Calu3 (cell line): ENCODE data around the gene STAT1. TPM values are rescaled to one million over a fixed set of nuclear protein-coding genes. Genes with fewer than 3 reads are reported as not detected.
"Not testable (repeated sequence)": the region's sequence is repeated elsewhere in the genome, so short reads cannot be mapped to it uniquely, and the experiment has no call there.

ENCODE experiments used
- BruUV-seq: library from RNA; stranded (reverse); fragments of 400-500 nt; replicated peaks from 2 replicates; lab custom pipeline; 2021; lab: Mats Ljungman, UMichigan
- CTCF ChIA-PET: fragments of 300-600 bp; sonication (Branson Sonifier 250); formaldehyde crosslinking; loops from one replicate; lab custom pipeline; 2022; ENCODE audit warnings: antibody characterized with exemption; lab: Charles Lee
- DNase-seq: peaks from one replicate; pipeline ENCODE4 v3.0.0; 2022
- H3K27ac Mint-ChIP-seq: one replicate; pipeline ENCODE4 v1.8.0; 2022; ENCODE audit warnings: mixed read lengths; ENCODE audit not compliant: unreplicated experiment
- H3K27me3 Mint-ChIP-seq: one replicate; pipeline ENCODE4 v1.8.0; 2022; ENCODE audit warnings: mixed read lengths; ENCODE audit not compliant: unreplicated experiment
- H3K36me3 Mint-ChIP-seq: one replicate; pipeline ENCODE4 v1.8.0; 2022; ENCODE audit warnings: mild to moderate bottlenecking, moderate library complexity, mixed read lengths; ENCODE audit not compliant: insufficient read depth, unreplicated experiment
- H3K4me1 Mint-ChIP-seq: one replicate; pipeline ENCODE4 v1.8.0; 2022; ENCODE audit warnings: mild to moderate bottlenecking, low read depth, mixed read lengths; ENCODE audit not compliant: unreplicated experiment
- H3K4me3 Mint-ChIP-seq: one replicate; pipeline ENCODE4 v1.8.0; 2022; ENCODE audit warnings: mild to moderate bottlenecking, low read depth, moderate library complexity, mixed read lengths; ENCODE audit not compliant: unreplicated experiment
- H3K9me3 Mint-ChIP-seq: one replicate; pipeline ENCODE4 v1.8.0; 2022; ENCODE audit warnings: low read depth, mixed read lengths; ENCODE audit not compliant: unreplicated experiment
- intact Hi-C: fragments of 100-400 bp; cut with micrococcal nuclease; formaldehyde crosslinking; loops from one replicate; pipeline ENCODE4 v1.10.0; 2022; ENCODE audit not compliant: unreplicated experiment
- total RNA-seq: library from RNA; stranded (reverse); gene quantifications from 2 replicates; pipeline ENCODE4 v1.2.3, GENCODE V29; 2022
- TF ChIP-seq, protein P1 (sequence below): fragments of 200-600 bp; IDR thresholded peaks from one replicate; pipeline ENCODE4 v1.8.0; 2022; ENCODE audit warnings: antibody characterized with exemption; ENCODE audit not compliant: unreplicated experiment

STAT1 gene
- total RNA-seq, 1 experiment from 2014 or later = 172 TPM

DNA sequence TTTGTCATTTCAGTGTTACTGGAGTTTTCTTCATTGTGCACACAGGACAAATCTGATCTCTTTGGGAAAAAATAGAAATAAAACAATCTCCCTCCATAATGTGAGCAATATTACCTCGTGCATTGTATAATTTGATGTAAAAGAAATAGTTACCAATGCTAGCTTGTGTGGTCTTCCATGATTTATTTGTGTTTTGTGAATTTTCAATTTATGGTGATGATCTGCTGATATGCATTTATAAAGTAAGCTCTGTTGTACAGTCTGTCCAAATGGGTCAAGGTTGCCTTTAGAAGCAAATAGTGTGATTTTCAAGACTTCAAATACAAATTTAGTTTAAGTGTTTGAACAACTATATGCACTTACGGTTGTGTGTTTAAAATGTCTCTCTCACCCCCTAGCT lies 50.9 kb downstream of the STAT1 start:
- H3K9me3 Mint-ChIP-seq = no peaks in the 10 kb centered on the region
- TF ChIP-seq, protein P1, sequence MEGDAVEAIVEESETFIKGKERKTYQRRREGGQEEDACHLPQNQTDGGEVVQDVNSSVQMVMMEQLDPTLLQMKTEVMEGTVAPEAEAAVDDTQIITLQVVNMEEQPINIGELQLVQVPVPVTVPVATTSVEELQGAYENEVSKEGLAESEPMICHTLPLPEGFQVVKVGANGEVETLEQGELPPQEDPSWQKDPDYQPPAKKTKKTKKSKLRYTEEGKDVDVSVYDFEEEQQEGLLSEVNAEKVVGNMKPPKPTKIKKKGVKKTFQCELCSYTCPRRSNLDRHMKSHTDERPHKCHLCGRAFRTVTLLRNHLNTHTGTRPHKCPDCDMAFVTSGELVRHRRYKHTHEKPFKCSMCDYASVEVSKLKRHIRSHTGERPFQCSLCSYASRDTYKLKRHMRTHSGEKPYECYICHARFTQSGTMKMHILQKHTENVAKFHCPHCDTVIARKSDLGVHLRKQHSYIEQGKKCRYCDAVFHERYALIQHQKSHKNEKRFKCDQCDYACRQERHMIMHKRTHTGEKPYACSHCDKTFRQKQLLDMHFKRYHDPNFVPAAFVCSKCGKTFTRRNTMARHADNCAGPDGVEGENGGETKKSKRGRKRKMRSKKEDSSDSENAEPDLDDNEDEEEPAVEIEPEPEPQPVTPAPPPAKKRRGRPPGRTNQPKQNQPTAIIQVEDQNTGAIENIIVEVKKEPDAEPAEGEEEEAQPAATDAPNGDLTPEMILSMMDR = no peak
- H3K27ac Mint-ChIP-seq = no peak overlapping the region
- no peak overlapping the region for H3K4me3 Mint-ChIP-seq
- intact Hi-C loops = no loop called here
- H3K36me3 Mint-ChIP-seq = peaks cover 46% of the 10 kb centered on the region
- no peak for DNase-seq
- H3K4me1 Mint-ChIP-seq = no peaks in the 10 kb centered on the region
- H3K27me3 Mint-ChIP-seq = no peaks in the 10 kb centered on the region
- no TSS peak for BruUV-seq
- CTCF ChIA-PET = interaction anchor here (0.6 to 0.8 kb wide), 2 partner anchors 421 to 513 kb away, joined by 3 read pairs; no protein-coding TSS in a partner anchor

GRCh38 chr2:190961918-190962487 lies 52.0 kb downstream of the STAT1 start:
- DNase-seq = no peak
- TF ChIP-seq, protein P1 = no peak
- Mint-ChIP-seq H3K4me3 (no peak overlapping the region), H3K36me3 (peaks cover 49% of the 10 kb centered on the region), H3K9me3 (no peaks in the 10 kb centered on the region), H3K27me3 (no peaks in the 10 kb centered on the region), H3K4me1 (no peaks in the 10 kb centered on the region), H3K27ac (peak overlapping the region; percentile 63)
- BruUV-seq = no TSS peak
- CTCF ChIA-PET = no interaction called here
- intact Hi-C loops = no loop called here

- DNase-seq, H3K9me3 Mint-ChIP-seq, H3K4me1 Mint-ChIP-seq, H3K4me3 Mint-ChIP-seq, BruUV-seq, H3K27ac Mint-ChIP-seq, H3K27me3 Mint-ChIP-seq, intact Hi-C loops, CTCF ChIA-PET: not testable (repeated sequence)
- peaks cover 57% of the 10 kb centered on the region for H3K36me3 Mint-ChIP-seq
Observed at GRCh38 chr2:190961117-190961516, 52.9 kb downstream of the STAT1 start.

GRCh38 chr2:190959911-190960788 lies 53.8 kb downstream of the STAT1 start:
- intact Hi-C loops = no loop called here
- H3K4me3 Mint-ChIP-seq = no peak overlapping the region
- CTCF ChIA-PET = interaction anchor here (0.7 kb wide), 1 partner anchor 69 kb away, joined by 4 read pairs; no protein-coding TSS in a partner anchor
- H3K9me3 Mint-ChIP-seq = no peaks in the 10 kb centered on the region
- no peaks in the 10 kb centered on the region for H3K27me3 Mint-ChIP-seq
- peaks cover 57% of the 10 kb centered on the region for H3K36me3 Mint-ChIP-seq
- no peaks in the 10 kb centered on the region for H3K4me1 Mint-ChIP-seq
- no peak for DNase-seq
- no TSS peak for BruUV-seq
- TF ChIP-seq, protein P1 = no peak
- peak overlapping the region; percentile 42 for H3K27ac Mint-ChIP-seq
